Liver (tissue), 2 donors: Measurements from ENCODE around the gene BHLHA15.

Experiments used
- EGR1 ChIP-seq, 2 donors: IDR thresholded peaks; 2 replicates each; pipeline ENCODE4 v1.6.1; 2016 to 2018; ENCODE audit warnings: antibody characterized with exemption in 2 of 2, low read depth in 2 of 2
- RAD21 ChIP-seq, 2 donors: IDR thresholded peaks; 2 replicates each; pipeline ENCODE4 v1.6.1; 2016; ENCODE audit warnings: antibody characterized with exemption in 2 of 2, mild to moderate bottlenecking in 2 of 2
- TAF1 ChIP-seq: conservative IDR thresholded peaks from 2 replicates; pipeline ENCODE4 v1.6.1; 2016; ENCODE audit warnings: antibody characterized with exemption, mild to moderate bottlenecking
- donor health status: healthy.

- TF ChIP-seq RAD21 (IDR thresholded peaks at IDR 0.05) (no peak), EGR1 (IDR thresholded peaks at IDR 0.05; ENCODE audit: low read depth in 2 of 2) (no peak), TAF1 (no peak)
Observed at GRCh38 chr7:98186452-98187137, 24.6 kb upstream of the BHLHA15 start.
